HG02870 (cell line): ENCODE measurements around the gene TM9SF3.

Source experiments
- ATAC-seq: cut with Tn5 transposase; IDR thresholded peaks from one replicate; pipeline ENCODE4 v1.9.1; 2021; ENCODE audit warnings: mild to moderate bottlenecking, moderate library complexity; ENCODE audit not compliant: unreplicated experiment

TM9SF3 gene

GRCh38 chr10:96482815-96483588 is 103.8 kb downstream of the TM9SF3 start:
- ATAC-seq = no peak

DNA sequence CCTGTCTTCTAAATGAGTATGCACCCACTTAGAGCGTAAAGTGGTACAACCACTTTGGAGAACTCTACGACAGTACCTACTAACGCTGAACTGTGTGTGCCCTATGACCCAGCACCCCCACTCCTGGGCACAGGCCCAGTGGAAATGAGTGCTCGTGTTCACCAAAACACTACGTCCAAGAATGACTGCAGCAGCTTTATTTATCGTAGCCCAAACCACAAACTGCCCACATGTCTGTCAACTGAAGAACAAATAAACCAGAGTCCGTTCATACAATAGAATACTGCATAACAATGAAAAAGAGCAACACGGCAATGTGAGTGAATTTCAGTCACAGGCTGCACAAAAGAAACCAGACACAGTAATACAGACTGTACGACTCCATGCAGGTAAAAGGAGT is 108.5 kb downstream of the TM9SF3 start:
- ATAC-seq = no peak

DNA sequence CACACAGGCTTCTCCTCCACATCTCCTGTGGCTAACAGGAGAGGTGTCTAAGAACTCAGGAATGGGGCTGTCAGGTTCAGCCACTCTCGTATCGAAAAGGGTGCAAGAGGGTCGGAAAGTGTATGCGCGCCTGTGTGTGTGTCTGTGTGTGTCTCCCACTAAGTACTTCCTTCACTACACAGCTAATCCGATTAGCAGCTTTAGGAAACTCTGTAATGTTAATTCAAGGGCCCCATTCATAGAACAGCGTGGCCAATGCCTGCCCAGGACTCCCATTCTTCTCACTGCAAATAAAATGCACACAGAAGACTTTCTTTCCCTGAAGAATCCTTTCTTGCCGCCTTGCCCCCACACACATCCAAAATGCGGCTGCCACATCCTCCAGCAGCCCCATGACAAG is 112.9 kb downstream of the TM9SF3 start:
- no peak for ATAC-seq

DNA sequence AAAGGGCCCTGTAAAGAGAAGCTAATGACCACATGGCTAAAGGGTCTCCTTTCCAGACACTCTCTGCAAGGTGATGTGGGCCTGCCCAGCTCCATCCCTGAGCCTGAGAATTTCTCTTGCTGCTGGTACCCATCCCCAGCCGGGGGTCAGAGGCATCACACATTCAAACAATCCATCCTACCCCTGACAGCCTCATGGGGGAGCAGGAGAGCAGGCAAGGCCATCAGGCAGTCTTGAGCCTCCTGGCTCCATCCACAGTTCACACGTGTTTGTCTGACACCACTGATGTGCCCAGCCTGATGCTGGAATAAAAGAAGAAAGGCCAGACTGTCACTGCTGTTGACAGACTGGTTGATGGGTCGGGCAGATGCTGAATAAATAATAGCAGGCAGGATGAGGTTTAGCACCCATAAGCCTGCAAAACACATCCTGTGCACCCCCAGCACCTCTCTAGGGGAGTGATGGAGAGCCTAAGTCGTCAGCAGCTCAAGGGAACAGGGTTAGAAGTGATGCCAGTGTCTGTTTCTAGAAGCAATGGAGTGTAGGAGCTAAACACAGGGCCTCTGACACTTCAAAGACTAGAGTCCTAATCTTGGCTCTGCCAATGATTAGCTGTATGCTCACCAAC is 116.6 kb downstream of the TM9SF3 start:
- ATAC-seq = no peak

- no peak for ATAC-seq
Measured at GRCh38 chr10:96468845-96469244, 118.0 kb downstream of the TM9SF3 start.
